Stimulated activated CD4-positive, alpha-beta T cell treated with anti-CD3 and anti-CD28 coated beads, TNF-alpha, amount 100 ng/mL, for 24 hours (primary cell): Measurements from ENCODE around the gene JAK3.
"Not testable (repeated sequence)": the region's sequence is repeated elsewhere in the genome, so short reads cannot be mapped to it uniquely, and the experiment has no call there.

Experiments used
- DNase-seq, 3 experiments: peaks; one replicate each; pipeline ENCODE4 v3.0.0-alpha.2; 2020; ENCODE audit warnings: low read depth in 3 of 3

JAK3 gene

DNA sequence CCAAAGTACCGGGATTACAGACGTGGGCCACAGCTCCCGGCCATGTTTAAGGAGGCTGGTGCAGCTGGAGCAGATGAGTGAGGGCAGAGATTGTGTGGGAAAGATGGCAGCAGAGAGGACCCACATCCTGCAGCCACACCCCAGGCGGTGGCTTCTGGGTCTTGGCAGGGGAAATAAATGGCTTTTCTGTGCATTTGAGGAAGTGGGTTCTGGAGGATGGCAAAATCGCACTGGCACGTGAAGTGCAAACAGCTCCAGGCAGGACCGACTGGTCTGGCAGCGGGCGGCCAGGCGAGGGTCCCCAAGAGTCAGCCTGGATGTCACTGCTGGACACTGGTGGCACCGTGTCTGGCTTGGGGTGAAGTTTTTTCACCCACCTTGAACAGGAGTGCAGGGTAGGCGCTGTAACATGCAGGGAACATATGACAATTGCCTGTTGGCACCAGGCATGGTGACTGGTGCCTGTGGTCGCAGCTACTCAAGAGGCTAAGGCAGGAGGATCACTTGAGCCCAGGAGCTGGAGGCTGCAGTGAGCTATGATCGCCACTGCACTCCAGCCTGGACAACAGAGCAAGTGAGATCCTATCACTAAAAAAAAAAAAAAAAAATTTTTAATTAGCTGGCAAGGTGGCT, 44.4 kb downstream of the JAK3 start:
- DNase-seq, result no peak

GRCh38 chr19:17802137-17802858, 45.5 kb downstream of the JAK3 start:
- no peak for DNase-seq

- not testable (repeated sequence) for DNase-seq
These were observed 49.2 kb downstream of the JAK3 start for GRCh38 chr19:17798599-17798998.

DNA sequence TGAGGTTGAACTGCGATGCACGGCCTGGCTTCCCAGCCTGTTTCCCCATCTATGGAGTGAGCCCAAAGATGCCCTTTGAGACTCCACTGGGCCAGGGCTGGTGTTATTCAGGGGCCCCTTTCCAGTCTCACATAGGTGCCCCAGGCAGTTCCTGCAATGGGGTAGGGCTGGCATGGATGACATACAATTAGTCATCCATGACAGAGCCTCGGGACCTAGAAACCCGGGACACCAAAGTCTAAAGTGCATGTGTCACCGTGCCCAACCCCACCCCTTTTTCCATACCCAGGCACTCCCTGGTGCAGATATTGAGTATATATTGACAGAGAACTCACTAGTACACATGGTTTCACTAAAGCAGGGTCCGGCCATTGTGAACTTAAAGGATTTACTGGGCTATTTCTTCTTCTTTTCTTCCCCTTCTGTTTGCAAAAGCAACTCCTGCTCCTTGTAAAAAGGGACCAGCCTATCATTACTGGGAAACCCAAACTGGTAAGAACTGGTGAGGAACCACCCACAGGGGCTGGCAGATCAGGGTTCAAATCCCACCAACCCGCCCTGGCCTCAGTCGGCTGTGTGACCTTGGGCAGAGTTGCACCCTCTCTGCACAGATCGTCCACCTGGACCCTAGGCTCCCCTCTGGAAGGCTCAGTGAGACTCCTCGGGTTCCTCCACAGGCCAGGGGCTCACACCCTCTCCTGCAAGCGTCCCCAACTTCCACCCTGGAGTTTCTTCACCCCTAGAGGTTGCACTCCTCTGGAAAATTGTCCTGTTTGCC, 50.2 kb downstream of the JAK3 start:
- peak; percentile 29 to 76 (median 33) for DNase-seq

DNA sequence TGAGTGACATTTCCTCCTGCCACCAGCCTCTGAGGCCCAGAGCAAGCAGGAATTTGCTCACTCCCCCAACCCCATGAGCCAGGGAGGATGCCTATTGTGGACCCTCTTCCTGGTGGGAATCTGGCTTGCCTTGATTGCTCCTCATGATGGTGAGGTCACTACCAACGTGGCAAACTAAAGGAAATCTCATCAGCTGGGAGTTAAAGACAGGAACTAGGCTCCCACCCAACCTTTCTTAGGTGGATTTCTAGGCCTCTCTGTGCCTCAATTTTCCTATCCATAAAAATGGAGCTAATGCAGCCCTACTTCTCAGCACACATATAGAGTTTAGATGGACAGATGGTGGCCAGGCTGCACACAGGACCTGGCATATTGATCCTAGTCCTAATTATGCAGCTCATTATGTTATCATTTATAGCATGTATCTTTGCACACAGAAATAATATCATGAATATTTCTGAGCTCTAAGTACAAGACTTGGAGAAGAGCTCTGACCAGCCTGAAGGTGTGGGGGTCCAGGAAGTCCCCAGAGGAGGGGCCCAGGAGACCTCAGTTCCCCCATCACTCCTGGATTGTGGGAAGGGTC, 50.9 kb downstream of the JAK3 start:
- DNase-seq, result no peak

GRCh38 chr19:17796013-17796837, 51.6 kb downstream of the JAK3 start:
- DNase-seq, result no peak

DNA sequence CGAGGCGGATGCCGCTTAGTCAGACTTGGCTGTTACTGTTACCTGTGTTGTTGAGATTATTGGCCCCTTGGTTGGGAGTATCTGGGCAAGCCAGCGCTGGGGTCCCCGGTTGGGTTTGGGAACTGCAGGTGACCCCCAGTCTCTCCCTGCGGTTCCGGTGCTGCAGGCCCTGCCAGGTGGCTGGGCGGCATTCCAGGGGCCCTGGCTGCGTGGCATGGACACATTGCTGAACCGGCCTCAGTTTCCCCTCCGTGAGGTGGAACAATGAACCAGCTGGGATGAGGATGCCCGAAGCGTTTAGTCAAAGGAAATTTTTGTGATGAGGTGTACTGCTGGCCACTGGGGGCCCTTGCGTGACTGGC, 52.3 kb downstream of the JAK3 start:
- DNase-seq, result no peak

GRCh38 chr19:17794731-17795494, 52.9 kb downstream of the JAK3 start, which contains the start of gene B3GNT3:
B3GNT3 (plus strand) TSS chr19:17795138; CDS start chr19:17807808, 12,670 bp downstream.
- DNase-seq, result no peak

DNA sequence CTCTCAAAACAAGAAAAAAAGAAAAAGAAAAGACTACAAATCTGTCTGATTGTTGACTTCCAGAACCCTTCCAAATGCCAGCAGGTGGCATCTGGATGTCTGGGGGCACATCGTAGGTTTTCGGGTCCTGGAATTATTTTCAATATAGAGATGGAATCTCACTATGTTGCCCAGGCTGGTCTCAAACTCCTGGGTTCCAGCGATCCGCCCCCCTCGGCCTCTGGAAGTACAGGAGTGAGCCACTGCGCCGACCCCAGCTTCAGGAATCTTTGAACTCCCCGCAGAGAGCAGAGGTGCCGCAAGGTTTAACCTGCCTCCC, 53.4 kb downstream of the JAK3 start:
- DNase-seq, result no peak

- DNase-seq, result no peak
These were observed 57.6 kb downstream of the JAK3 start for GRCh38 chr19:17790059-17790780.

- no peak for DNase-seq
These were observed 59.1 kb downstream of the JAK3 start for GRCh38 chr19:17788632-17789031.

DNA sequence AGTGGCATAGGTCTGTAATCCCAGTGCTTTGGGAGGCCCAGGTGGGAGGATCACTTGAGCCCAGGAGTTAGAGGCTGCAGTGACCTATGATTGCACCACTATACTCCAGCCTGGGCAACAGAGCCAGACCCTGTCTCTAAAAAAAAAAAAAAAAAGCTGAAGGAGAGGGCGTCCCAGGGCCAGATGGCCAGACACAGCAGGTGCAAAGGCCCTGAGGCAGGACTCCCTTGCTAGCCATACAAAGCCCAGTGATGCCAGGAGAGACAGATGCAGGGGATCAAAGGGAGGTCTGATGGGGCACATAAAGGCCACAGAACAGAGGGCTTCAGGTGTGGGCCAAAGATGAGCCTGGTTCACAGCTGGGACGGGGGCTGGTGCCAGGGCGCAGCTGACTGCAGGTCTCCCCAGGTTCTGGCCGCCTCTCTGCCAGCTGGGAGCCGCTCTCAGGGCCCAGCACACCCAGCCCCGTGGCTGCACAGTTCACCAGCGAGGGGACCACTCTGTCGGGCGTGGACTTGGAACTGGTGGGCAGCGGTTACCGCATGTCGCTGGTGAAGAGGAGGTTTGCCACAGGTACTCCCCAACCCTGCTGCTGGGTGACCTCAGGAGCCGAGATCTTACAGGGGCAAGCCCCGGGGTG, 60.4 kb downstream of the JAK3 start:
- no peak for DNase-seq

DNA sequence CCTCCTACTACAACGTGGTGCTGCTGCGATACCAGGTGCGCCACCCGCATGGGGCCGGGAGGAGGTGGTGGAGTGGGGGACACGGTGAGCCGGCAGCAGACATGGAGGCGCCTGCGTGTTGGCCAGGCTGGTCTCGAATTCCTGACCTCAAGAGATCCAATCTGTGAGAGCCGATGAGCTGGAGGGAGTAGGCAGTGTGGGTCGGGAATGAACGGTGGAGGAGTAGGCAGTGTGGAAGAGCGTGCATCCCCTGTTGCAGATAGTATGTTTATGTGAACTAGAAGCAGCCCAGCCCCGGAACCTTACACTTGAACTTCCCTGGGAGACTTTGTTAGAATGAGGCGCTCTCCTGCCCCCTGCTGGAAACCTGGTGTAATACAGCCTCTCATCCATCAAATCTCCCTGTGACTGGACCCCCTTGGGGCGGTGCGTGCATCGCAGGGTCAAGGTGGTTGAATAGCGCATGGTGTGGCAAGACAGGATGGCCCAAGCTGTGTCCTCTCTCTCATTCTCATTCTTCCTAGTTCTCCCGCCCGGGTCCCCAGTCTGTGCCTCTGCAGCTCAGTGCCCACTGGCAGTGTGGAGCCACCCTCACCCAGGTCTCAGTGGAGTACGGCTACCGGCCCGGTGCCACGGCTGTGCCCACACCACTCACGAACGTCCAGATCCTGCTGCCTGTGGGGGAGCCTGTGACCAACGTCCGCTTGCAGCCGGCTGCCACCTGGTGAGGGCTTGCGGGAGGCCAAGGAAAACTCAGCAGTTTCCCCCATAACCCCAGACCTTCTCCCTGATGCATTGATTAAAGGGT, 63.4 kb downstream of the JAK3 start:
- peak; percentile 57 to 72 (median 59) for DNase-seq

GRCh38 chr19:17783721-17784120, 64.1 kb downstream of the JAK3 start:
- DNase-seq, result not testable (repeated sequence)

DNA sequence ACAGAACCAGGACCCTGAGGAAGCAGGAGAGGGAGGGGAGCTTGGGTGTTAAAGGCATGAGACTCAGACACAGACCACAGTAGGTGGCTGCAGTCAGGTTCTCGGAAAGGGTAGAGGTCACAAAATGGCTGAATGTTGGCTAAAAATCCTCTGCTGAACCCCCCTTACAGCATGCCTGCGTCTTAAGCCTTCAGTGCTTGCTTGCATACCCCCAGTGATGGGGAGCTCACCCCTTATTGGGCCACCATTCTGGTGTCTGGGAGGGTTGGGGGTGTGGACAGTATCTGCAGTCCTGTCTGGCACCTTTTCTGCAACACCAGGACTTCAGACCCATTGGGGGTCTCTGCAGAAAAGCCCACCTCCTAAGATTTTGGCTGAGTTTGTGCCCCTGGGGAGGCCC, 67.0 kb downstream of the JAK3 start:
- DNase-seq, result no peak

GRCh38 chr19:17778968-17779929, 68.5 kb downstream of the JAK3 start:
- DNase-seq, result no peak

DNA sequence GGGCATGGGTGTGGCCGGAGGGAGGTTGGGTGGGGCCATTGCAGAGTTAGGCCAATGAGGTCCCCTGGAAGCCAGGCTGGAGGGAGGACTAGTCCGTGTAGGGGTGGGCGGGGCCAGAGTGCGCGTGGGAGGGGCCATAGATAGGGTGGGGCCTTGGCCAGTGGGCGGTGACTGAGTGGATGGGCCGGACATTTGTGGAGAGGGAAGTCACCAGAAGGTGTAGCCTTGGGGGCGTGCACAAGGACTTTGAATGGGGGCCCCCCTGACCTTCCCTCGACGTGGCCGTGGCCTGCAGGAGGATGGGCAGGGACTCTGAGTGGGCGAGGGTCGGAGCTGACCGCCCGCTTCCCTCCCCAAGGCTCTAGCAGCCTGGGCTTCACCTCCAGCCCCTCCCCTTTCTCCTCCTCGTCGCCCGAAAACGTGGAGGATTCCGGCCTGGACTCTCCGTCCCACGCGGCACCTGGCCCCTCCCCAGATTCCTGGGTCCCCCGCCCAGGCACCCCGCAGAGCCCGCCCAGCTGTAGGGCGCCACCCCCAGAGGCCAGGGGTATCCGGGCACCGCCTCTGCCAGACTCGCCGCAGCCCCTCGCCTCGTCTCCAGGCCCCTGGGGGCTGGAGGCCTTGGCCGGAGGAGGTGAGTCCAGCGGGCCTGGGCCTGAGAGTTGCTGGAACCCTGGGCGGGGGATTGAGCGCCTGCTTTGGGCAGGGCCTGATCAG, 69.4 kb downstream of the JAK3 start:
- DNase-seq, result peak in 1 of 3 experiments; percentile 62
